Measurements from ENCODE around the gene CHIT1. TPM values are rescaled to one million over a fixed set of nuclear protein-coding genes. Genes with fewer than 3 reads are reported as not detected.

CHIT1 gene
- total and polyA plus RNA-seq, 2 of the 8 experiments (the other 6 are each of a cell fraction or from before 2014, with no cell fraction given), result not detected

DNA sequence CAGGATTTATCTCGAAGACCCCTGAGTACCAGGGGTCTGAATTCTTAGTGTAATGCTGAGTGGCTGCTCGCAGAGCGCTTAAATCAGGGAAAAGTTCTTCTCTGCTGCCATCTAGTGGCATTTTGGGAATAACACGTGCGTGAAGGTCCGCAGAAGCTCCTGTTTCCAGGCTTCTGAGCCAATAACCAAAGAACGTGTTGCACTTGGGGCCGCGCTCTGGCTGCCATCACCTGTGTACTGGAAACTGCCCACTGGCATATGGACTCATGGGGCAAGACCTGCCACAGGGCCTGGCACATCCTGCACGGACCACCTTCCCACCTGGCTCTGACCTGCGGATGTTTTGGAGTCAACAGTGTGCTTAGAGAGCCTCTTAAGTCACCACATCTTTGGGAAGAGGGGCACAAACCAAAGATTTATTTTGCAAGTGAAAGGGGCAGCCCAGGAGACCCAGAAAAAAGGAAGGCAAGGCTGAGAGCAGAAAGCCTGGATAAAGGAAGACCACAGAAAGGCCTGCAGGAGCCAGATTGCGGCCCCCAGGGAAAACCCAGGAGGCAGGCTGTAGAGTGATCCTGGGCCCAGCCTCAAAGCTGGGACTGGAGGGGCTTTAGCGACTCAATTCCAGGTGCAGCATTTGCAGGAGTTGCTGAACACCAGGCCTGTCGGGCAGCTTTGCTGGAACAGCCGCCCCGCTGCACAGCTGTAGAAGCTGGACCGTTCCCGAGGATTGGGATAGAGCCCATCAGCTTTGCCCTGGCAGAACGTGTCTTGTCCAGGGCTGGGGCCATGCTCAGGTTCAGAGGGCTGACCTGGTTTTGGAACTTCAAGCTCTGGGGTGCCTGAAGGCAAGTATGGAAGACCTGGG lies 13.0 kb downstream of the CHIT1 start (continued):
- TF ChIP-seq TBP (IDR thresholded peaks at IDR 0.05; ENCODE audit: low read depth, low read length) (no peak), EZH2 (IDR thresholded peaks at IDR 0.05; ENCODE audit: low read depth, low read length, severe bottlenecking) (no peak), JUND (IDR thresholded peaks at IDR 0.05; ENCODE audit: low read length) (no peak), RXRA (IDR thresholded peaks at IDR 0.05; ENCODE audit: insufficient read depth, low read depth, low read length) (no peak), SIX5 (IDR thresholded peaks at IDR 0.05; ENCODE audit: low read depth, low read length) (no peak), EGR1 (IDR thresholded peaks at IDR 0.05; ENCODE audit: borderline replicate concordance, low read depth, low read length) (no peak), CHD1 (IDR thresholded peaks at IDR 0.05; ENCODE audit: low read depth, low read length) (no peak), TCF12 (IDR thresholded peaks at IDR 0.05; ENCODE audit: low read depth, low read length) (no peak)

Data from H1 (cell line).